Fibroblast of villous mesenchyme (primary cell): Measurements from ENCODE around the gene TGIF1. TPM values are rescaled to one million over a fixed set of nuclear protein-coding genes. Genes with fewer than 3 reads are reported as not detected.

Source experiments
- DNase-seq: peaks from one replicate; pipeline ENCODE4 v3.0.0-alpha.2; 2010; ENCODE audit warnings: low read depth
- H3K4me3 ChIP-seq: 2 replicates; pipeline ENCODE4 v1.5.1; 2011; ENCODE audit warnings: low read depth, mild to moderate bottlenecking, low read length
- CTCF ChIP-seq: IDR thresholded peaks from 2 replicates; pipeline ENCODE4 v1.5.1; 2012; ENCODE audit warnings: low read depth, mild to moderate bottlenecking, low read length; ENCODE audit not compliant: insufficient read depth
- total RNA-seq: library from RNA; depleted of rRNA; stranded (reverse); fragments of >200 nt; gene quantifications from 2 replicates; pipeline ENCODE4 v1.2.3, GENCODE V29; 2012

TGIF1 gene
- total RNA-seq, 1 donor, result 136 TPM

GRCh38 chr18:3451989-3452749, 2.2 kb downstream of the TGIF1 start:
- no peak for TF ChIP-seq CTCF
- peak; percentile 80 for DNase-seq
- peak overlapping the region; percentile 99 for H3K4me3 ChIP-seq

- peak; percentile 56 for DNase-seq
- TF ChIP-seq CTCF, result no peak
- peak overlapping the region; percentile 99 for H3K4me3 ChIP-seq
Measured at GRCh38 chr18:3452750-3453539, 3.0 kb downstream of the TGIF1 start.

GRCh38 chr18:3453540-3454364, 3.8 kb downstream of the TGIF1 start:
- no peak for TF ChIP-seq CTCF
- H3K4me3 ChIP-seq, result peak overlapping the region; percentile 99
- peak; percentile 97 for DNase-seq

GRCh38 chr18:3454365-3455089, 4.6 kb downstream of the TGIF1 start:
- peak; percentile 85 for DNase-seq
- peak overlapping the region; percentile 99 for H3K4me3 ChIP-seq
- peak; percentile 70 for TF ChIP-seq CTCF

GRCh38 chr18:3455090-3455635, 5.2 kb downstream of the TGIF1 start:
- DNase-seq, result no peak

More at GRCh38 chr18:3455090-3455635, 5.2 kb downstream of the TGIF1 start:
- peak overlapping the region; percentile 99 for H3K4me3 ChIP-seq
- no peak for TF ChIP-seq CTCF
